GM12878 (cell line): ENCODE results near the gene MND1. TPM values are rescaled to one million over a fixed set of nuclear protein-coding genes. Genes with fewer than 3 reads are reported as not detected.

Experiments
- ATAC-seq: fragments of 200-7000 bp; cut with Tn5 transposase; 3 replicates; pipeline ENCODE4 v1.9.1; 2020; ENCODE audit warnings: mild to moderate bottlenecking, moderate library complexity
- BruUV-seq: library from RNA; stranded (reverse); fragments of 400-500 nt; replicated peaks from 2 replicates; lab custom pipeline; 2021; lab: Mats Ljungman, UMichigan
- CTCF ChIA-PET: fragments of 300-600 bp; sonication (Branson Sonifier 250); formaldehyde crosslinking; extraction: SDS; loops from one replicate; lab custom pipeline; 2021; ENCODE audit warnings: inconsistent platforms; lab: Yijun Ruan, JAX
- POLR2A ChIA-PET: fragments of 350-600 bp; formaldehyde crosslinking; extraction: SDS; loops from one replicate; lab custom pipeline; 2021; ENCODE audit warnings: inconsistent platforms; lab: Charles Lee
- RAD21 ChIA-PET: fragments of 300-600 bp; sonication (Branson Sonifier 250); formaldehyde crosslinking; loops from one replicate; lab custom pipeline; 2023; ENCODE audit warnings: antibody characterized with exemption; ENCODE audit not compliant: unreplicated experiment; lab: Charles Lee
- SMC1A ChIA-PET: fragments of 300-600 bp; sonication (Branson Sonifier 250); formaldehyde crosslinking; loops from one replicate; lab custom pipeline; 2023; ENCODE audit not compliant: unreplicated experiment, uncharacterized antibody; lab: Charles Lee
- DNase-seq: peaks from one replicate; pipeline ENCODE4 v3.0.0-alpha.2; 2011; ENCODE audit warnings: low read depth, low spot score
- FAIRE-seq: peaks from 3 replicates; lab custom pipeline; 2011; peaks lifted over from hg19 to GRCh38; lab: Jason Lieb, UNC
- H2AFZ ChIP-seq: 2 replicates; pipeline ENCODE4 v1.6.0; 2011; ENCODE audit warnings: low read depth, low read length, control low read depth; ENCODE audit not compliant: control insufficient read depth
- H3K27ac ChIP-seq: 2 replicates; pipeline ENCODE4 v1.5.1; 2011; ENCODE audit warnings: control low read depth; ENCODE audit not compliant: control insufficient read depth, insufficient read depth
- H3K27me3 ChIP-seq, 2 experiments: replicated peaks in 1 of 2; 2 replicates each; pipeline versions ENCODE4 v1.6.0 to v1.6.1; 2011; ENCODE audit warnings: low read length in 1 of 2; ENCODE audit not compliant: control insufficient read depth in 2 of 2, insufficient read depth in 2 of 2
- H3K36me3 ChIP-seq, 2 experiments: 2 replicates each; pipeline ENCODE4 v1.5.1; 2011; ENCODE audit warnings: low read length in 1 of 2; ENCODE audit not compliant: control insufficient read depth in 2 of 2, insufficient read depth in 2 of 2
- H3K4me1 ChIP-seq: 2 replicates; pipeline ENCODE4 v1.6.1; 2011; ENCODE audit warnings: mild to moderate bottlenecking, low read length, moderate library complexity, mixed read lengths; ENCODE audit not compliant: control insufficient read depth, insufficient read depth
- H3K4me2 ChIP-seq: 2 replicates; pipeline ENCODE4 v1.6.0; 2011; ENCODE audit warnings: control low read depth; ENCODE audit not compliant: control insufficient read depth, insufficient read depth
- H3K4me3 ChIP-seq: fragments of 200-600 bp; sonication (generic); 2 replicates; pipeline ENCODE4 v1.5.1; 2016
- H3K79me2 ChIP-seq: 2 replicates; pipeline ENCODE4 v1.6.0; 2011; ENCODE audit warnings: low read length; ENCODE audit not compliant: control insufficient read depth, insufficient read depth
- H3K9ac ChIP-seq: 2 replicates; pipeline ENCODE4 v1.8.0; 2011; ENCODE audit warnings: low read length, control low read depth, mixed read lengths; ENCODE audit not compliant: control insufficient read depth, insufficient read depth
- H3K9me3 ChIP-seq: replicated peaks from 3 replicates; pipeline ENCODE4 v1.5.1; 2011; ENCODE audit warnings: mild to moderate bottlenecking, low read length; ENCODE audit not compliant: control insufficient read depth, insufficient read depth
- H4K20me1 ChIP-seq: 2 replicates; pipeline ENCODE4 v1.6.0; 2011; ENCODE audit not compliant: control insufficient read depth, insufficient read depth
- BACH1 ChIP-seq: fragments of 450-650 bp; IDR thresholded peaks from 2 replicates; pipeline ENCODE4 v1.6.1; 2017; ENCODE audit warnings: mild to moderate bottlenecking, borderline replicate concordance
- ESRRA ChIP-seq: IDR thresholded peaks from 2 replicates; pipeline ENCODE4 v1.6.1; 2012; ENCODE audit warnings: mild to moderate bottlenecking, low read length, improper control_type of control experiment
- NKRF ChIP-seq: fragments of 450-650 bp; conservative IDR thresholded peaks from 2 replicates; pipeline ENCODE4 v1.6.1; 2017; ENCODE audit warnings: mild to moderate bottlenecking, moderate library complexity
- POLR2A ChIP-seq: IDR thresholded peaks from 2 replicates; pipeline ENCODE4 v1.6.1; 2011; ENCODE audit warnings: low read depth, mild to moderate bottlenecking, low read length
- WGBS: methylation state at CpG from one replicate; pipeline ENCODE4 v1.1.6; 2016; ENCODE audit warnings: low lambda C conversion rate; ENCODE audit not compliant: insufficient replicate concordance, insufficient coverage; ENCODE audit errors: missing lambda C conversion rate; 5-methylcytosine and 5-hydroxymethylcytosine counted together
- in situ Hi-C: fragments of 300-500 bp; cut with MboI; formaldehyde crosslinking; loops from 9 replicates; pipeline ENCODE4 v1.14.3; 2018; ENCODE audit warnings: mixed read lengths
- intact Hi-C: fragments of 100-400 bp; cut with micrococcal nuclease; formaldehyde crosslinking; loops from one replicate; pipeline ENCODE4 v1.14.2; 2022; ENCODE audit not compliant: unreplicated experiment
- polyA plus RNA-seq, 11 experiments: library from polyadenylated mRNA; depleted of rRNA in 4 of 11; unstranded in 6 of 11; stranded (reverse) in 5 of 11; fragments of >200 nt; fragmentation: Nextera tagmentation in 4 of 11; fragmentation: Illumina TruSeq in 1 of 11; extraction: Ambion mirVana in 4 of 11; extraction: Trizol in 1 of 11; gene quantifications; 1 replicate in 1 of 11; 2 replicates in 10 of 11; pipeline versions ENCODE4 v1.2.1 to v1.2.3, GENCODE V29; 2011 to 2016; ENCODE audit warnings: inconsistent platforms in 2 of 11, missing spikeins in 2 of 11, low read depth in 1 of 11
- total RNA-seq, 4 experiments: library from RNA; depleted of rRNA in 3 of 4; stranded (reverse); fragments of >200 nt in 3 of 4; fragmentation: Illumina TruSeq in 1 of 4; extraction: Trizol in 1 of 4; gene quantifications; 2 replicates each; pipeline versions ENCODE4 v1.2.1 to v1.2.3, GENCODE V29; 2013 to 2021

The MND1 gene
- total and polyA plus RNA-seq, 10 of the 15 experiments (the other 5 are each of a cell fraction or from before 2014, with no cell fraction given) = 17.7 to 58.1 (median 47.3) TPM

- intact Hi-C loops = no loop called here
- Histone ChIP-seq H3K9ac (no peak overlapping the region), H3K4me3 (no peak overlapping the region), H2AFZ (no peak overlapping the region), H3K27ac (no peak overlapping the region), H4K20me1 (no peaks in the 10 kb centered on the region), H3K9me3 (no peaks in the 10 kb centered on the region), H3K4me2 (no peak overlapping the region), H3K79me2 (no peaks in the 10 kb centered on the region), H3K36me3 (no peaks in the 10 kb centered on the region; a peak in 3 of 4 replicates), H3K4me1 (no peaks in the 10 kb centered on the region), H3K27me3 (no peaks in the 10 kb centered on the region)
- ChIA-PET SMC1A (no interaction called here), RAD21 (no interaction called here), CTCF (interaction anchor here (0.9 kb wide), 1 partner anchor 64 kb away, joined by 3 read pairs; the partner anchor contains the start of gene TMEM131L), POLR2A (no interaction called here)
- DNase-seq (no peak), ATAC-seq (no peak), FAIRE-seq (no peak)
- TF ChIP-seq NKRF = no peak
- TF ChIP-seq ESRRA = no peak
- WGBS = 95% methylated on average over 2 of the region's 2 CpGs
- in situ Hi-C loops = no loop called here
- BruUV-seq = no TSS peak
Observed at GRCh38 chr4:153402366-153402765, 57.9 kb downstream of the MND1 start.

- no TSS peak for BruUV-seq
- TF ChIP-seq BACH1 = no peak
- no peak for TF ChIP-seq POLR2A
- H3K9me3 ChIP-seq = no peaks in the 10 kb centered on the region
- whole genome bisulfite sequencing = 94% methylated on average over 1 of the region's 1 CpG
- H3K36me3 ChIP-seq = no peaks in the 10 kb centered on the region; a peak in 2 of 4 replicates
- no peaks in the 10 kb centered on the region for H4K20me1 ChIP-seq
- no peak overlapping the region for H3K4me3 ChIP-seq
- no peak overlapping the region for H3K27ac ChIP-seq
- POLR2A ChIA-PET = interaction anchor here (0.7 to 1.2 kb wide), 2 partner anchors 16 to 23 kb away, joined by 3 to 4 read pairs; no protein-coding TSS in a partner anchor
- FAIRE-seq = no peak
- H3K27me3 ChIP-seq = no peaks in the 10 kb centered on the region
- no peak overlapping the region for H3K9ac ChIP-seq
- H3K79me2 ChIP-seq = no peaks in the 10 kb centered on the region
- SMC1A ChIA-PET = interaction anchor here (0.5 kb wide), 1 partner anchor 196 kb away, joined by 3 read pairs; no protein-coding TSS in a partner anchor
- CTCF ChIA-PET = interaction anchor here (0.8 to 1.0 kb wide), 2 partner anchors 60 to 239 kb away, joined by 3 to 4 read pairs; no protein-coding TSS in a partner anchor
- H3K4me2 ChIP-seq = no peak overlapping the region
- in situ Hi-C loops = no loop called here
- no peak for DNase-seq
- H2AFZ ChIP-seq = no peak overlapping the region
- RAD21 ChIA-PET = interaction anchor here (0.6 kb wide), 1 partner anchor 205 kb away, joined by 3 read pairs; no protein-coding TSS in a partner anchor
- H3K4me1 ChIP-seq = no peaks in the 10 kb centered on the region
- no peak for ATAC-seq
- intact Hi-C loops = no loop called here
Observed at GRCh38 chr4:153403726-153404125, 59.2 kb downstream of the MND1 start.
